Measurements from ENCODE around the gene ATRNL1.

ATRNL1 gene

DNA sequence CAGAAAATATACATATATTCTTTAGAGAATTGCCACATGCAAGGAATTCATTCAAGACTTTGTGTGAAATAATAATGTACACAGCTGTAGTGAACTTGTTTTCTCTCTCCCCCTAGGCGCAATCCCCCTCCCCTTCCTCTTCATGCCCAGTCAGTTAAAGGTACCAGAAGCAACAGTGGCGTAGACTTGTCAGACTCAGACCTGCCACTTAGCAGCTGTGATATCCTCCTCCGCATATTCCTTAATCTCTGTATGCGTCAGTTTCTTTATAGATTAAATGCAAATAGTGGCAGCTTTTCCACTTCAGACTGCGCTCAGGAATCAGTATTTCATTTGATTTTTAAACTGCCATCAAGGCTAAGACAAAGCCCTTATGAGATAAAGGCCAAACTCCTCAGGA is 815.9 kb downstream of the ATRNL1 start:
- H3K4me1 ChIP-seq: no peaks in the 10 kb centered on the region
- no peaks in the 10 kb centered on the region for H3K36me3 ChIP-seq
- no peaks in the 10 kb centered on the region for H3K9me3 ChIP-seq
- no peak overlapping the region for H3K4me3 ChIP-seq (ENCODE audit: low read depth, low read length)
- H3K27me3 ChIP-seq: no peaks in the 10 kb centered on the region
- TF ChIP-seq, protein P1, sequence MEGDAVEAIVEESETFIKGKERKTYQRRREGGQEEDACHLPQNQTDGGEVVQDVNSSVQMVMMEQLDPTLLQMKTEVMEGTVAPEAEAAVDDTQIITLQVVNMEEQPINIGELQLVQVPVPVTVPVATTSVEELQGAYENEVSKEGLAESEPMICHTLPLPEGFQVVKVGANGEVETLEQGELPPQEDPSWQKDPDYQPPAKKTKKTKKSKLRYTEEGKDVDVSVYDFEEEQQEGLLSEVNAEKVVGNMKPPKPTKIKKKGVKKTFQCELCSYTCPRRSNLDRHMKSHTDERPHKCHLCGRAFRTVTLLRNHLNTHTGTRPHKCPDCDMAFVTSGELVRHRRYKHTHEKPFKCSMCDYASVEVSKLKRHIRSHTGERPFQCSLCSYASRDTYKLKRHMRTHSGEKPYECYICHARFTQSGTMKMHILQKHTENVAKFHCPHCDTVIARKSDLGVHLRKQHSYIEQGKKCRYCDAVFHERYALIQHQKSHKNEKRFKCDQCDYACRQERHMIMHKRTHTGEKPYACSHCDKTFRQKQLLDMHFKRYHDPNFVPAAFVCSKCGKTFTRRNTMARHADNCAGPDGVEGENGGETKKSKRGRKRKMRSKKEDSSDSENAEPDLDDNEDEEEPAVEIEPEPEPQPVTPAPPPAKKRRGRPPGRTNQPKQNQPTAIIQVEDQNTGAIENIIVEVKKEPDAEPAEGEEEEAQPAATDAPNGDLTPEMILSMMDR (IDR thresholded peaks at IDR 0.05; ENCODE audit: low read depth, low read length): no peak
- no peak for DNase-seq

GRCh38 chr10:115909962-115910731 is 817.0 kb downstream of the ATRNL1 start:
- TF ChIP-seq, protein P1 (IDR thresholded peaks at IDR 0.05; ENCODE audit: low read depth, low read length): no peak
- Histone ChIP-seq H3K9me3 (no peaks in the 10 kb centered on the region), H3K4me1 (no peaks in the 10 kb centered on the region), H3K4me3 (ENCODE audit: low read depth, low read length) (no peak overlapping the region), H3K36me3 (no peaks in the 10 kb centered on the region), H3K27me3 (no peaks in the 10 kb centered on the region)
- DNase-seq: no peak

- Histone ChIP-seq H3K36me3 (no peaks in the 10 kb centered on the region), H3K4me1 (no peaks in the 10 kb centered on the region), H3K9me3 (no peaks in the 10 kb centered on the region), H3K27me3 (no peaks in the 10 kb centered on the region), H3K4me3 (ENCODE audit: low read depth, low read length) (no peak overlapping the region)
- TF ChIP-seq, protein P1 (IDR thresholded peaks at IDR 0.05; ENCODE audit: low read depth, low read length): no peak
- no peak for DNase-seq
Measured at GRCh38 chr10:115914475-115914874, 821.3 kb downstream of the ATRNL1 start.

DNA sequence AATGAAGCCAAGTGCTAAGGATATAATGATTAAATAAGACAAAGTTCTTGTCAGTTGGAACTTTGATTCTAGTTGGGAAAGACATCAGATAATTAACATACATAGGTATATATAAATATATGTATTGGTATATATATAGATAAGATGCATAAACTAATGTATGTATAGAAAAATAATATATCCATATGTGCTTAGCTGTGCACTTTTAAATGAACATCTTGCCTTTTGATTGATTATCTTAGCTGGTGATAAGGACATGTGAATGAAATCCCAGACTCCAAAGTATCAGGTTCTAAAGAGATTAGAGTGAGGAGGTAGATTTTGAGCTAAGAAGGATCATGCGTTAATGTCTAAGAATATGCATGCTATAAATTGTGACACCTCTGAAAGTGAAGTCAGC is 822.3 kb downstream of the ATRNL1 start:
- Histone ChIP-seq H3K9me3 (no peaks in the 10 kb centered on the region), H3K4me1 (no peaks in the 10 kb centered on the region), H3K36me3 (no peaks in the 10 kb centered on the region), H3K4me3 (ENCODE audit: low read depth, low read length) (no peak overlapping the region), H3K27me3 (no peaks in the 10 kb centered on the region)
- no peak for DNase-seq
- TF ChIP-seq, protein P1 (IDR thresholded peaks at IDR 0.05; ENCODE audit: low read depth, low read length): no peak

GRCh38 chr10:115918812-115919211 is 825.6 kb downstream of the ATRNL1 start:
- Histone ChIP-seq H3K4me3 (ENCODE audit: low read depth, low read length) (no peak overlapping the region), H3K36me3 (no peaks in the 10 kb centered on the region), H3K4me1 (no peaks in the 10 kb centered on the region), H3K9me3 (no peaks in the 10 kb centered on the region), H3K27me3 (no peaks in the 10 kb centered on the region)
- DNase-seq: no peak
- TF ChIP-seq, protein P1 (IDR thresholded peaks at IDR 0.05; ENCODE audit: low read depth, low read length): no peak

GRCh38 chr10:115921795-115922194 is 828.6 kb downstream of the ATRNL1 start:
- TF ChIP-seq, protein P1 (IDR thresholded peaks at IDR 0.05; ENCODE audit: low read depth, low read length): no peak
- Histone ChIP-seq H3K27me3 (no peaks in the 10 kb centered on the region), H3K9me3 (no peaks in the 10 kb centered on the region), H3K36me3 (no peaks in the 10 kb centered on the region), H3K4me1 (no peaks in the 10 kb centered on the region), H3K4me3 (ENCODE audit: low read depth, low read length) (no peak overlapping the region)
- no peak for DNase-seq

Data from BE2C (cell line).